Fibroblast of skin of right quadriceps (primary cell): Measurements from ENCODE around the gene IPO11.
"Not testable (repeated sequence)": the region's sequence is repeated elsewhere in the genome, so short reads cannot be mapped to it uniquely, and the experiment has no call there.

Experiments
- DNase-seq: peaks from one replicate; pipeline ENCODE4 v3.0.0-alpha.2; 2013

IPO11 gene

GRCh38 chr5:62520812-62521211, 108.2 kb downstream of the IPO11 start:
- DNase-seq: not testable (repeated sequence)

DNA sequence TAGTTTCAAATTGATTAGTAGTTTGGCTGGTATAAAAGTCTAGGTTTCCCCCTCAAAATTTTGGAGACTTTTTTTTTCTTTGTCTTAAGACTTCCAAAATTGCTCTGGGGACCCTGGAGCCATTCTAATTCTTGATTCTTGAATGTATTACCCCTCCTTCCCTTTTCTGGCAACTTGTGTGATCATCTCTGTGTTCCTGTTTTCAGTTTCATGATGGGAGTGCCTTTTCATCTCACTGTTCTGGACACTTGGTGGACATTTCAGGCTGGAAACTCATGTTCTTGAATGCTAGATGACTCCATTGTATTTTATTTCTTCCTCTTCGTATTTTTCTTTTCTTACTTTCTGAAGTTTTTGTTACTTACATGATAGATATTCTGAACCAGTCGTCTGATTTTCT, 108.8 kb downstream of the IPO11 start:
- DNase-seq: no peak

GRCh38 chr5:62522811-62523210, 110.2 kb downstream of the IPO11 start:
- no peak for DNase-seq

DNA sequence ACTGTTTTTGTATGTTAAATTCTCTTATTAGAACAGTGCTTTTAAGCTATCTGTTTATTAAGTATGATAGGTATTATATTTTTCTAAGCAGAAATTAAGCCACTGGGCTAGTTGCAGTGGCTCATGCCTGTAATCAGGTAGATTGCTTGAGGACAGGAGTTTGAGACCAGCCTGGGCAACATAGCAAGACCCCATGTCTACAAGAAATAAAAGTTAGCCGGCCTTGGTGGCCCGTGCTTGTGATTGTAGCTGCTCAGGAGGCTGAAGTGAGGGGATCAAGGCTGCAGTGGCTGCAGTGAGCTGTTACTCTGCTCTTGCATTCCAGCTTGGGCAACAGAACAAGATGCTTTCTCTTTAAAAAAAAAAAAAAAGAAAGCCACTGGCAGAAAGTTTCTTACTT, 121.0 kb downstream of the IPO11 start:
- no peak for DNase-seq

- DNase-seq: no peak
Measured at GRCh38 chr5:62534461-62535236, 122.1 kb downstream of the IPO11 start.

GRCh38 chr5:62536232-62536631, 123.7 kb downstream of the IPO11 start:
- DNase-seq: no peak

- DNase-seq: no peak
Measured at GRCh38 chr5:62536783-62537182, 124.2 kb downstream of the IPO11 start.

DNA sequence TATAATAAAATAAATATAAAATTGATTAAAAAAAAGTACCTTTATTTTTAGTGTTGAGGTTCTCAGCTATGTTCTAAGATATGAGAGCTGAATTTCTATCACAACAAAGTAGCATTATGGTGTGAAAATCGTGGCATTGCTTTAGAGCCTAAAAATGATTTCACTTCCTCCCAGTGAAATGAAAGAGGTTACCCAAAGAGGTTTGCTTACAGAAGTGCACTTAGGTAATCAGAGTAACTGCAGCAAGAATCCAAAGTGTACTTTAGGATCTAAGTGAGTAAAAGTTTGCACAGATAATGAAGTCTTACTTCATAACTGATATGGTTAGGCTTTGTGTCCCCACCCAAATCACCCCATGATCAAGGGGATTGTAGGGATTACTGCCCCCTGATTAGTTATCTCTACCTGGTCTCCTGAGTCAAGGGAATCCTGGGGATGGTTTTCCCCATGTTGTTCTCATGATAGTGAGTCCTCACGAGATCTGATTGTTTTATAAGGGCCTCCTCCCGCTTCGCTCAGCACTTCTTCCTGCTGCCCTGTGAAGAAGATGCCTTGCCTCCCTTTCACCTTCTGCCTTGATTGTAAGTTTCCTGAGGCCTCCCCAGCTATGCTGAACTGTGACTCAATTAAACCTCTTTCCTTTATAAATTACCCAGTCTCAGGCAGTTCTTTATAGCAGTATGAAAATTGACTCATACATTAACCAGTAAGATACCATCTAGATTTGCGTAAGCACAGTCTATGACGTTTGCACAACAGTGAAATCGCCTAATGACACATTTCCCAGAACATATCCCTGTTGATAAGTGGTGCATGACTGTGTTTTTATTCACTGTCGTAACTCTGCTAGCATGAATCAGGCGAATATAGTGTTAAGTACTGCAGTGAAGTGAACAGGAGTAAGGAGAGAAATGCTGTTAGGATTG, 125.7 kb downstream of the IPO11 start:
- peak; percentile 72 for DNase-seq

GRCh38 chr5:62542720-62543119, 130.2 kb downstream of the IPO11 start:
- no peak for DNase-seq

GRCh38 chr5:62547945-62548630, 135.5 kb downstream of the IPO11 start:
- no peak for DNase-seq

GRCh38 chr5:62550103-62550502, 137.5 kb downstream of the IPO11 start:
- no peak for DNase-seq

GRCh38 chr5:62555930-62556329, 143.4 kb downstream of the IPO11 start:
- DNase-seq: no peak

GRCh38 chr5:62558941-62559340, 146.4 kb downstream of the IPO11 start:
- no peak for DNase-seq

DNA sequence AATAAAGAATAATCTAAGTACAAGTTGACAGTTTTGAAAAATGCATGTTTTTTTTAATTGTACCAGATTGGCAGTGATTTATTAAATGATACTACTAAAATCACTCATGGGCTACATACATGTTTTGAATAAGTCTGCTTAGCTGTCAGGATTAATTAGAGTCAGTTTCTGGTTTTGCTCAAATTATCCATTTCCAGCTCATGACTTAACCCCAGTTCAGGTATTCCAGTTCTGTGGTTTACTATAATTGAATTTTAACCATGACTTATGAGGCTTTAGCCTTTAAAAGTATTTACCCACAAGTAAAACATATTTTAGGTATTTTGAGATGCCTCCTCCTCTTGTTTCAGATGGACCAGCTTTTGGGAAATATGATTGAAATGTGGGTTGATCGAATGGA, 148.2 kb downstream of the IPO11 start:
- no peak for DNase-seq

- no peak for DNase-seq
Measured at GRCh38 chr5:62561896-62562295, 149.3 kb downstream of the IPO11 start.

- no peak for DNase-seq
Measured at GRCh38 chr5:62562867-62563266, 150.3 kb downstream of the IPO11 start.

DNA sequence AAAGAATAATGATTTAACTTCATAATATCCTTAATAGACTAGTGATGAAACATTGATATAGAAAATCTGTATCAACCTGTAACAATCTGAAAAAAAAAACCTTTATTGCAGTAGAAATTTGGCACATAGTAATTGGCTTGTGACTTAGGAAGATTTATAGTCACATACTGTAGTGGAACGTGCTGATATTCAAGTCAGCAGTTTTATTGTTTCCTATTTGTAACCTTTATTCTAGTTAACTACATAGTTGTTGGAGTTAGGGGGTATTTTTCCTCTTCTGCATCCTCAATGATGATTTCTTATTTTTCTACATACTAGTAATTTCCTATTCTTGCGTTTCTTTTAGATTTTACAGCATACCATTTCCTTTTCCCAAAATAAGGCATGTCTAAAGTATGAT, 151.5 kb downstream of the IPO11 start:
- DNase-seq: no peak

DNA sequence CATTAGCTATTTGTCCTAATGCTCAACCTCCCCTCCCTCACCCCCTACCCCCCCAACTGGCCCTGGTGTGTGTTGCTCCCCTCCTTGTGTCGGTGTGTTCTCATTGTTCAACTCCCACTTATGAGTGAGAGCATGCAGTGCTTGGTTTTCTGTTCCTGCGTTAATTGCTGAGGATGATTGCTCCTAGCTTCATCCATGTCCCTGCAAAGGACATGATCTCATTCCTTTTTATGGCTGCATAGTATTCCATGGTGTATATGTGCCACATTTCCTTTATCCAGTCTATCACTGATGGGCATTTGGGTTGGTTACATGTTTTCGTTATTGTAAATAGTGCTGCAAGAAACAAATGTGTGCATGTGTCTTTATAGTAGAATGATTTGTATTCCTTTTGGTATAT, 153.2 kb downstream of the IPO11 start:
- not testable (repeated sequence) for DNase-seq

DNA sequence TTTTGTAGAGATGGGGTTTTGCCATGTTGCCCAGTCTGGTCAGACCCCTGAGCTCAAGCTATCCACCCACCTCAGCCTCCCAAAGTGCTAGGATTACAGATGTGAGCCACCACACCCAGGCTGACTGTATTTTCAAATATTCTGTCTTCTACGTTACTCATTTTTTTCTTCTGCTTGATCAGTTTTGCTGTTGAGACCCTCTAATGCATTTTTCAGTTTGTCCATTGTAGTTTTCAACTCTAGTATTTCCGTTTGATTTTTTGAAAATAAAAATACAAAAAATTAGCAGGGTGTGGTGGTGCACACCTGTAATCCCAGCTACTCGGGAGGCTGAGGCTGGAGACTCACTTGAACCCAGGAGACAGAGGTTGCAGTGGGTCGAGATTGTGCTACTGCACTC, 155.6 kb downstream of the IPO11 start:
- DNase-seq: no peak

GRCh38 chr5:62568800-62569432, 156.4 kb downstream of the IPO11 start:
- DNase-seq: no peak

- no peak for DNase-seq
Measured at GRCh38 chr5:62569470-62569869, 156.9 kb downstream of the IPO11 start.

DNA sequence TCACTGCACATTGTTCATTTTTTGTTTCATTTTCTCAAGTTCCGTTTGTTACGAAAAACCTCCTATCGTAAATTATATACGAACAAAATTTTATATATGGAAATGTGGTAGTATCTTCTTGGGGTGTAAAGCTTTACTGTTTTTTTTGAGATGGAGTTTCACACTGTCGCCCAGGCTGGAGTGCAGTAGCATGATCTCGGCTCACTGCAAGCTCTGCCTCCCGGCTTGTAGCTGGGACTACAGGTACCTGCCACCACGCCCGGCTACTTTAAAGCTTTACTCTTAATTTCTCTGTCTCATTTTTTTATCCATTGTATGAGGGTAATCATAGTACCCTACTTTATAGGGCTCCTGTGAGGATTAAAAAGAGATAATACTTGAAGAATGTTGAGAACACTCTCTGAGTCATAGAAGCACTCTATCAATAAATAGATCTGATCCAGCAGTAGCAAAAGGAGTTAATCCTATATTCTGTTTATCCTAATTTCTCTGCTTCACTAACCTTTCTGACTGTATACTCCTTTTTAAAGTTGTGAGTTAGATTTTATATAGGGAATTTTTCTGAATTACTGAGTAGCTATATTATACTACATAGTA, 160.5 kb downstream of the IPO11 start:
- no peak for DNase-seq

- no peak for DNase-seq
Measured at GRCh38 chr5:62574599-62574998, 162.0 kb downstream of the IPO11 start.
